K562 (cell line): Measurements from ENCODE around the gene RASGEF1C. TPM values are rescaled to one million over a fixed set of nuclear protein-coding genes. Genes with fewer than 3 reads are reported as not detected.

Experiments used
- HMBOX1 ChIP-seq: sonication (generic); IDR thresholded peaks from 2 replicates; pipeline ENCODE4 v1.6.1; 2016
- L3MBTL2 ChIP-seq: fragments of 450-650 bp; IDR thresholded peaks from 2 replicates; pipeline ENCODE4 v1.6.1; 2016; ENCODE audit warnings: mild to moderate bottlenecking, moderate library complexity
- TFAP4 ChIP-seq: sonication (generic); formaldehyde crosslinking; IDR thresholded peaks from 2 replicates; pipeline ENCODE4 v1.8.0; 2022; ENCODE audit warnings: missing genetic modification reagents, mild to moderate bottlenecking, moderate library complexity, borderline replicate concordance
- ZBTB33 ChIP-seq: sonication (generic); formaldehyde crosslinking; IDR thresholded peaks from 2 replicates; pipeline ENCODE4 v1.8.1; 2023; ENCODE audit warnings: mild to moderate bottlenecking, missing genetic modification reagents
- polyA plus RNA-seq, 8 experiments: library from polyadenylated mRNA; depleted of rRNA in 4 of 8; stranded (reverse) in 5 of 8; unstranded in 3 of 8; fragments of >200 nt; fragmentation: Nextera tagmentation in 2 of 8; fragmentation: Illumina TruSeq in 1 of 8; extraction: Ambion mirVana in 2 of 8; extraction: Trizol in 1 of 8; gene quantifications; 2 replicates each; pipeline versions ENCODE4 v1.2.1 to v1.2.3, GENCODE V29; 2011 to 2014; ENCODE audit warnings: inconsistent platforms in 1 of 8, missing spikeins in 1 of 8
- total RNA-seq, 7 experiments: library from RNA; depleted of rRNA in 6 of 7; stranded (reverse); fragments of >200 nt in 6 of 7; fragmentation: Illumina TruSeq in 2 of 7; extraction: Trizol in 2 of 7; gene quantifications; 2 replicates each; pipeline versions ENCODE4 v1.2.1 to v1.2.3, GENCODE V29; 2011 to 2021; ENCODE audit warnings: low replicate concordance in 1 of 7
- TF ChIP-seq, protein P1 (sequence below), 2 experiments: fragments of 450-650 bp; formaldehyde crosslinking in 1 of 2; IDR thresholded peaks; 2 replicates each; pipeline versions ENCODE4 v1.4.0 to v1.6.1; 2014 to 2020; ENCODE audit warnings: mild to moderate bottlenecking in 2 of 2, borderline replicate concordance in 1 of 2, low read depth in 1 of 2
- TF ChIP-seq, protein P2 (sequence below), 2 experiments: IDR thresholded peaks; 2 replicates each; pipeline ENCODE4 v1.6.1; 2011; ENCODE audit warnings: borderline replicate concordance in 1 of 2, control low read depth in 1 of 2, low read depth in 1 of 2, low read length in 1 of 2, mild to moderate bottlenecking in 1 of 2, mixed read lengths in 1 of 2, moderate library complexity in 1 of 2; ENCODE audit not compliant: insufficient read depth in 1 of 2, insufficient read length in 1 of 2, poor library complexity in 1 of 2, severe bottlenecking in 1 of 2; ENCODE audit errors: extremely low read depth in 1 of 2

The RASGEF1C gene
- total and polyA plus RNA-seq, 9 of the 15 experiments (the other 6 are each of a cell fraction or from before 2014, with no cell fraction given) = 0.04 to 1.1 (median 0.21) TPM; not detected in 4

DNA sequence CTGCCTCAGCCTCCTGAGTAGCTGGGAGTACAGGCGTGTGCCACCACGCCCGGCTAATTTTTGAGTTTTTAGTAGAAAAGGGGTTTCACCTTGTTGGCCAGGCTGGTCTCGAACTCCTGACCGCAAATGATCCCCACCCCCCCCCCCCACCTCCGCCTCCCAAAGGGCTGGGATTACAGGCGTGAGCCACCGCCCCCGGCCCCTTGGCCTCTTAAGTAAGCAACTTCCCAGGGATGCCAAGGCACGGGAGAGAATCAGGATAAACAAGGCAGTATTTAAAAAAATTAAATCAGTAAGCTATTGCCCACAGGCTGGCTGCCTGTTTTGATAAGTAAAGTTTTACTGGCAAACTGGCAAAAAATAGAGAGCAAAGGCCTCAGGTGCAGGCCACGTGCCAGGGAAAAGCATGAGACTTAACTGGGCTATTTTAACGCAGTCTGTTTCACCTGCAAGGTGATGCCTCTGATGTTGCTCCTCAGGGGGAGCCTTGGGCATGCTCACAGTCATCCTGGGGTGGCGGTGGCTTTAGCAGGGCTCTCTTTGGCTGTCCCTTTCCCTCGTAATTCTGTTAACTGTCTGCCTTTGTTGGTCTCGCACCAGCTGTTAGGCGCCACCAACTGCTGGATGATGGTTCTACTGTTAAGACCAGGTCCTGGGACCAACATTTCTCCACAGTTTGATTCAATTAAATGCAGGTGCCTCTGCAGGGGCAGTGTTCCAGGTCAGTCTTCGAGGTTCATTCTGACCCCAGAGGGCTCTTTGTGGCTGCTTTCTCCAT is 118.1 kb downstream of the RASGEF1C start (continued):
- TF ChIP-seq, protein P1, sequence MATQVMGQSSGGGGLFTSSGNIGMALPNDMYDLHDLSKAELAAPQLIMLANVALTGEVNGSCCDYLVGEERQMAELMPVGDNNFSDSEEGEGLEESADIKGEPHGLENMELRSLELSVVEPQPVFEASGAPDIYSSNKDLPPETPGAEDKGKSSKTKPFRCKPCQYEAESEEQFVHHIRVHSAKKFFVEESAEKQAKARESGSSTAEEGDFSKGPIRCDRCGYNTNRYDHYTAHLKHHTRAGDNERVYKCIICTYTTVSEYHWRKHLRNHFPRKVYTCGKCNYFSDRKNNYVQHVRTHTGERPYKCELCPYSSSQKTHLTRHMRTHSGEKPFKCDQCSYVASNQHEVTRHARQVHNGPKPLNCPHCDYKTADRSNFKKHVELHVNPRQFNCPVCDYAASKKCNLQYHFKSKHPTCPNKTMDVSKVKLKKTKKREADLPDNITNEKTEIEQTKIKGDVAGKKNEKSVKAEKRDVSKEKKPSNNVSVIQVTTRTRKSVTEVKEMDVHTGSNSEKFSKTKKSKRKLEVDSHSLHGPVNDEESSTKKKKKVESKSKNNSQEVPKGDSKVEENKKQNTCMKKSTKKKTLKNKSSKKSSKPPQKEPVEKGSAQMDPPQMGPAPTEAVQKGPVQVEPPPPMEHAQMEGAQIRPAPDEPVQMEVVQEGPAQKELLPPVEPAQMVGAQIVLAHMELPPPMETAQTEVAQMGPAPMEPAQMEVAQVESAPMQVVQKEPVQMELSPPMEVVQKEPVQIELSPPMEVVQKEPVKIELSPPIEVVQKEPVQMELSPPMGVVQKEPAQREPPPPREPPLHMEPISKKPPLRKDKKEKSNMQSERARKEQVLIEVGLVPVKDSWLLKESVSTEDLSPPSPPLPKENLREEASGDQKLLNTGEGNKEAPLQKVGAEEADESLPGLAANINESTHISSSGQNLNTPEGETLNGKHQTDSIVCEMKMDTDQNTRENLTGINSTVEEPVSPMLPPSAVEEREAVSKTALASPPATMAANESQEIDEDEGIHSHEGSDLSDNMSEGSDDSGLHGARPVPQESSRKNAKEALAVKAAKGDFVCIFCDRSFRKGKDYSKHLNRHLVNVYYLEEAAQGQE (IDR thresholded peaks at IDR 0.05; ENCODE audit: borderline replicate concordance) = peak; percentile 18; the same call in 1 of the 2 replicates
- TF ChIP-seq, protein P1 (CRISPR knock-in tag; IDR thresholded peaks at IDR 0.05; ENCODE audit: low read depth) = no peak
- peak; percentile 72; the same call in 1 of the 2 replicates for TF ChIP-seq HMBOX1
- peak; percentile 62 for TF ChIP-seq ZBTB33 (CRISPR knock-in tag)
- TF ChIP-seq L3MBTL2 = peak; percentile 59
- TF ChIP-seq TFAP4 (CRISPR knock-in tag) = peak; percentile 86
- TF ChIP-seq, protein P2, sequence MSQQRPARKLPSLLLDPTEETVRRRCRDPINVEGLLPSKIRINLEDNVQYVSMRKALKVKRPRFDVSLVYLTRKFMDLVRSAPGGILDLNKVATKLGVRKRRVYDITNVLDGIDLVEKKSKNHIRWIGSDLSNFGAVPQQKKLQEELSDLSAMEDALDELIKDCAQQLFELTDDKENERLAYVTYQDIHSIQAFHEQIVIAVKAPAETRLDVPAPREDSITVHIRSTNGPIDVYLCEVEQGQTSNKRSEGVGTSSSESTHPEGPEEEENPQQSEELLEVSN (IDR thresholded peaks at IDR 0.05; ENCODE audit: borderline replicate concordance in 1 of 2, extremely low read depth in 1 of 2, insufficient read depth in 1 of 2, insufficient read length in 1 of 2, low read depth in 1 of 2, low read length in 1 of 2, poor library complexity in 1 of 2, severe bottlenecking in 1 of 2) = peak in 1 of 2 experiments; percentile 27
- TF ChIP-seq, all 486 proteins: peak for 14
